ENCODE measurements around the gene NHEJ1. TPM values are rescaled to one million over a fixed set of nuclear protein-coding genes. Genes with fewer than 3 reads are reported as not detected.

The NHEJ1 gene
- total and polyA plus RNA-seq, 2 of the 13 experiments (the other 11 are each of a cell fraction or from before 2014, with no cell fraction given): 30.0 to 30.7 TPM

- TF ChIP-seq, protein P1, sequence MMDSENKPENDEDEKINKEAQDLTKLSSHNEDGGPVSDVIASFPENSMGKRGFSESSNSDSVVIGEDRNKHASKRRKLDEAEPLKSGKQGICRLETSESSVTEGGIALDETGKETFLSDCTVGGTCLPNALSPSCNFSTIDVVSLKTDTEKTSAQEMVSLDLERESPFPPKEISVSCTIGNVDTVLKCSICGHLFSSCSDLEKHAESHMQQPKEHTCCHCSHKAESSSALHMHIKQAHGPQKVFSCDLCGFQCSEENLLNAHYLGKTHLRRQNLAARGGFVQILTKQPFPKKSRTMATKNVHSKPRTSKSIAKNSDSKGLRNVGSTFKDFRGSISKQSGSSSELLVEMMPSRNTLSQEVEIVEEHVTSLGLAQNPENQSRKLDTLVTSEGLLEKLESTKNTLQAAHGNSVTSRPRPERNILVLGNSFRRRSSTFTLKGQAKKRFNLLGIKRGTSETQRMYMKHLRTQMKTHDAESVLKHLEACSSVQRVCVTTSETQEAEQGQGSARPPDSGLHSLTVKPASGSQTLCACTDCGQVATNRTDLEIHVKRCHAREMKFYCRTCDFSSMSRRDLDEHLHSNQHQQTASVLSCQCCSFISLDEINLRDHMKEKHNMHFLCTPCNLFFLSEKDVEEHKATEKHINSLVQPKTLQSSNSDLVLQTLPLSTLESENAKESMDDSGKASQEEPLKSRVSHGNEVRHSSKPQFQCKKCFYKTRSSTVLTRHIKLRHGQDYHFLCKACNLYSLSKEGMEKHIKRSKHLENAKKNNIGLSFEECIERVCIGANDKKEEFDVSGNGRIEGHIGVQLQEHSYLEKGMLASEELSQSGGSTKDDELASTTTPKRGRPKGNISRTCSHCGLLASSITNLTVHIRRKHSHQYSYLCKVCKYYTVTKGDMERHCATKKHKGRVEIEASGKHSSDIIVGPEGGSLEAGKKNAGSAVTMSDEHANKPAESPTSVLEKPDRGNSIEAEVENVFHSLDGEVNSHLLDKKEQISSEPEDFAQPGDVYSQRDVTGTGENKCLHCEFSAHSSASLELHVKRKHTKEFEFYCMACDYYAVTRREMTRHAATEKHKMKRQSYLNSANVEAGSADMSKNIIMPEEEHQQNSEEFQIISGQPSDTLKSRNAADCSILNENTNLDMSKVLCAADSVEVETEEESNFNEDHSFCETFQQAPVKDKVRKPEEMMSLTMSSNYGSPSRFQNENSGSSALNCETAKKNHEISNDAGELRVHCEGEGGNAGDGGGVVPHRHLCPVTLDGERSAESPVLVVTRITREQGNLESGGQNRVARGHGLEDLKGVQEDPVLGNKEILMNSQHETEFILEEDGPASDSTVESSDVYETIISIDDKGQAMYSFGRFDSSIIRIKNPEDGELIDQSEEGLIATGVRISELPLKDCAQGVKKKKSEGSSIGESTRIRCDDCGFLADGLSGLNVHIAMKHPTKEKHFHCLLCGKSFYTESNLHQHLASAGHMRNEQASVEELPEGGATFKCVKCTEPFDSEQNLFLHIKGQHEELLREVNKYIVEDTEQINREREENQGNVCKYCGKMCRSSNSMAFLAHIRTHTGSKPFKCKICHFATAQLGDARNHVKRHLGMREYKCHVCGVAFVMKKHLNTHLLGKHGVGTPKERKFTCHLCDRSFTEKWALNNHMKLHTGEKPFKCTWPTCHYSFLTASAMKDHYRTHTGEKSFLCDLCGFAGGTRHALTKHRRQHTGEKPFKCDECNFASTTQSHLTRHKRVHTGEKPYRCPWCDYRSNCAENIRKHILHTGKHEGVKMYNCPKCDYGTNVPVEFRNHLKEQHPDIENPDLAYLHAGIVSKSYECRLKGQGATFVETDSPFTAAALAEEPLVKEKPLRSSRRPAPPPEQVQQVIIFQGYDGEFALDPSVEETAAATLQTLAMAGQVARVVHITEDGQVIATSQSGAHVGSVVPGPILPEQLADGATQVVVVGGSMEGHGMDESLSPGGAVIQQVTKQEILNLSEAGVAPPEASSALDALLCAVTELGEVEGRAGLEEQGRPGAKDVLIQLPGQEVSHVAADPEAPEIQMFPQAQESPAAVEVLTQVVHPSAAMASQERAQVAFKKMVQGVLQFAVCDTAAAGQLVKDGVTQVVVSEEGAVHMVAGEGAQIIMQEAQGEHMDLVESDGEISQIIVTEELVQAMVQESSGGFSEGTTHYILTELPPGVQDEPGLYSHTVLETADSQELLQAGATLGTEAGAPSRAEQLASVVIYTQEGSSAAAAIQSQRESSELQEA (CRISPR knock-in tag; IDR thresholded peaks at IDR 0.05; ENCODE audit: not compliant biosample characterization): no peak
- TF ChIP-seq PAX8 (CRISPR knock-in tag; IDR thresholded peaks at IDR 0.05; ENCODE audit: borderline replicate concordance) (no peak), ZFY (CRISPR knock-in tag; IDR thresholded peaks at IDR 0.05) (no peak), ZNF3 (CRISPR knock-in tag; IDR thresholded peaks at IDR 0.05) (no peak), JUNB (CRISPR knock-in tag; IDR thresholded peaks at IDR 0.05; ENCODE audit: borderline replicate concordance) (no peak), PCBP1 (IDR thresholded peaks at IDR 0.05; ENCODE audit: borderline replicate concordance, low read depth, low read length) (no peak), ZNF740 (CRISPR knock-in tag; IDR thresholded peaks at IDR 0.05) (no peak), ZNF883 (CRISPR knock-in tag; IDR thresholded peaks at IDR 0.05; ENCODE audit: not compliant biosample characterization) (no peak), ARNT2 (CRISPR knock-in tag; IDR thresholded peaks at IDR 0.05; ENCODE audit: low read depth) (no peak), ZNF383 (CRISPR knock-in tag; IDR thresholded peaks at IDR 0.05; ENCODE audit: borderline replicate concordance) (no peak), SRSF4 (IDR thresholded peaks at IDR 0.05; ENCODE audit: low read depth, low read length, poor library complexity, severe bottlenecking) (no peak), MIXL1 (CRISPR knock-in tag; IDR thresholded peaks at IDR 0.05) (peak; percentile 56; the same call in 1 of the 2 replicates), HNF4G (IDR thresholded peaks at IDR 0.05; ENCODE audit: borderline replicate concordance, low read depth, low read length) (no peak), HNF4G (CRISPR knock-in tag; IDR thresholded peaks at IDR 0.05; ENCODE audit: borderline replicate concordance, low read depth) (no peak), RXRA (CRISPR knock-in tag; IDR thresholded peaks at IDR 0.05) (no peak), BHLHE40 (IDR thresholded peaks at IDR 0.05; ENCODE audit: low read length) (0 out of 2 replicates have a peak, but pooled peaks have one; percentile 44), SRSF9 (IDR thresholded peaks at IDR 0.05; ENCODE audit: borderline replicate concordance, insufficient read depth, low read depth, low read length, poor library complexity, severe bottlenecking) (no peak), GTF2F1 (IDR thresholded peaks at IDR 0.05; ENCODE audit: low read length) (no peak), NFYC (CRISPR knock-in tag; IDR thresholded peaks at IDR 0.05) (no peak), MXD4 (CRISPR knock-in tag; IDR thresholded peaks at IDR 0.05) (no peak), NONO (IDR thresholded peaks at IDR 0.05) (no peak), NONO (CRISPR knock-in tag; conservative IDR thresholded peaks at IDR 0.05) (0 out of 2 replicates have a peak, but pooled peaks have one; percentile 44), SKI (IDR thresholded peaks at IDR 0.05; ENCODE audit: partially characterized antibody) (peak; percentile 26), NR2C2 (CRISPR knock-in tag; IDR thresholded peaks at IDR 0.05; ENCODE audit: borderline replicate concordance) (no peak), ZNF333 (CRISPR knock-in tag; IDR thresholded peaks at IDR 0.05; ENCODE audit: borderline replicate concordance) (no peak)
Observed at GRCh38 chr2:219126555-219126954, 34.1 kb downstream of the NHEJ1 start (continued).

All from HepG2 (cell line).